Measurements from ENCODE around the gene JMJD1C.
A peak's percentile ranks its signal among the peaks of the same experiment; 100 is the strongest.

Gene JMJD1C

GRCh38 chr10:63439607-63440006, 26.2 kb downstream of the JMJD1C start:
- Histone ChIP-seq H3K27ac (ENCODE audit: extremely low read depth, low read depth, low read length) (no peak overlapping the region), H3K4me1 (ENCODE audit: control insufficient read depth, insufficient read depth, low read length) (peaks cover 30% of the 10 kb centered on the region), H3K36me3 (ENCODE audit: control insufficient read depth in 2 of 2, insufficient read depth in 1 of 2, low read length in 2 of 2) (no peaks in the 10 kb centered on the region), H3K4me3 (ENCODE audit: low read depth, low read length) (no peak overlapping the region), H3K9me3 (ENCODE audit: control insufficient read depth, insufficient read depth, low read depth, low read length) (no peaks in the 10 kb centered on the region)
- ChIA-PET CTCF (no interaction called here), POLR2A (interaction anchor here (0.8 kb wide), 1 partner anchor 191 kb away, joined by 3 read pairs; no protein-coding TSS in a partner anchor)
- TF ChIP-seq, protein P1, sequence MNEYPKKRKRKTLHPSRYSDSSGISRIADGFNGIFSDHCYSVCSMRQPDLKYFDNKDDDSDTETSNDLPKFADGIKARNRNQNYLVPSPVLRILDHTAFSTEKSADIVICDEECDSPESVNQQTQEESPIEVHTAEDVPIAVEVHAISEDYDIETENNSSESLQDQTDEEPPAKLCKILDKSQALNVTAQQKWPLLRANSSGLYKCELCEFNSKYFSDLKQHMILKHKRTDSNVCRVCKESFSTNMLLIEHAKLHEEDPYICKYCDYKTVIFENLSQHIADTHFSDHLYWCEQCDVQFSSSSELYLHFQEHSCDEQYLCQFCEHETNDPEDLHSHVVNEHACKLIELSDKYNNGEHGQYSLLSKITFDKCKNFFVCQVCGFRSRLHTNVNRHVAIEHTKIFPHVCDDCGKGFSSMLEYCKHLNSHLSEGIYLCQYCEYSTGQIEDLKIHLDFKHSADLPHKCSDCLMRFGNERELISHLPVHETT (tag by site-specific recombination; IDR thresholded peaks at IDR 0.05) = no peak
- TF ChIP-seq TSHZ1 (tag by site-specific recombination; IDR thresholded peaks at IDR 0.05; ENCODE audit: borderline replicate concordance) (no peak), GLIS2 (tag by site-specific recombination; IDR thresholded peaks at IDR 0.05) (no peak), PRDM6 (tag by site-specific recombination; IDR thresholded peaks at IDR 0.05) (peak; percentile 65; the same call in 1 of the 2 replicates), ZNF843 (tag by site-specific recombination; IDR thresholded peaks at IDR 0.05) (0 out of 2 replicates have a peak, but pooled peaks have one; percentile 39), SCRT1 (tag by site-specific recombination; IDR thresholded peaks at IDR 0.05; ENCODE audit: borderline replicate concordance) (no peak), ZNF585B (tag by site-specific recombination; IDR thresholded peaks at IDR 0.05) (no peak), ZFP37 (tag by site-specific recombination; IDR thresholded peaks at IDR 0.05) (no peak), ZNF626 (tag by site-specific recombination; IDR thresholded peaks at IDR 0.05) (no peak), ZNF16 (tag by site-specific recombination; IDR thresholded peaks at IDR 0.05; ENCODE audit: low read depth) (no peak), ZNF561 (tag by site-specific recombination; IDR thresholded peaks at IDR 0.05; ENCODE audit: borderline replicate concordance) (no peak), ZNF394 (tag by site-specific recombination; IDR thresholded peaks at IDR 0.05; ENCODE audit: borderline replicate concordance) (no peak), MZF1 (tag by site-specific recombination; IDR thresholded peaks at IDR 0.05; ENCODE audit: borderline replicate concordance) (no peak), ZSCAN30 (tag by site-specific recombination; IDR thresholded peaks at IDR 0.05) (no peak), ZEB2 (tag by site-specific recombination; IDR thresholded peaks at IDR 0.05) (peak; percentile 33; the same call in 1 of the 2 replicates), ZNF629 (tag by site-specific recombination; IDR thresholded peaks at IDR 0.05) (peak; percentile 31; the same call in 1 of the 2 replicates), ZNF26 (tag by site-specific recombination; IDR thresholded peaks at IDR 0.05) (no peak), ZNF274 (IDR thresholded peaks at IDR 0.05; ENCODE audit: low read length) (no peak), ZNF274 (tag by site-specific recombination; IDR thresholded peaks at IDR 0.05; ENCODE audit: borderline replicate concordance) (no peak), ZBTB1 (tag by site-specific recombination; IDR thresholded peaks at IDR 0.05) (no peak), ZNF24 (tag by site-specific recombination; IDR thresholded peaks at IDR 0.05) (no peak), ZNF701 (tag by site-specific recombination; IDR thresholded peaks at IDR 0.05) (no peak), ZNF37A (tag by site-specific recombination; IDR thresholded peaks at IDR 0.05) (no peak), ZNF791 (tag by site-specific recombination; IDR thresholded peaks at IDR 0.05) (no peak), KLF10 (tag by site-specific recombination; IDR thresholded peaks at IDR 0.05) (no peak), GFI1B (tag by site-specific recombination; IDR thresholded peaks at IDR 0.05) (no peak), ZXDB (tag by site-specific recombination; IDR thresholded peaks at IDR 0.05) (peak; percentile 48; the same call in 1 of the 2 replicates), ZNF529 (tag by site-specific recombination; IDR thresholded peaks at IDR 0.05; ENCODE audit: insufficient replicate concordance) (no peak), ZNF785 (tag by site-specific recombination; IDR thresholded peaks at IDR 0.05) (no peak), ZNF48 (tag by site-specific recombination; IDR thresholded peaks at IDR 0.05) (no peak)
- TF ChIP-seq, protein P2, sequence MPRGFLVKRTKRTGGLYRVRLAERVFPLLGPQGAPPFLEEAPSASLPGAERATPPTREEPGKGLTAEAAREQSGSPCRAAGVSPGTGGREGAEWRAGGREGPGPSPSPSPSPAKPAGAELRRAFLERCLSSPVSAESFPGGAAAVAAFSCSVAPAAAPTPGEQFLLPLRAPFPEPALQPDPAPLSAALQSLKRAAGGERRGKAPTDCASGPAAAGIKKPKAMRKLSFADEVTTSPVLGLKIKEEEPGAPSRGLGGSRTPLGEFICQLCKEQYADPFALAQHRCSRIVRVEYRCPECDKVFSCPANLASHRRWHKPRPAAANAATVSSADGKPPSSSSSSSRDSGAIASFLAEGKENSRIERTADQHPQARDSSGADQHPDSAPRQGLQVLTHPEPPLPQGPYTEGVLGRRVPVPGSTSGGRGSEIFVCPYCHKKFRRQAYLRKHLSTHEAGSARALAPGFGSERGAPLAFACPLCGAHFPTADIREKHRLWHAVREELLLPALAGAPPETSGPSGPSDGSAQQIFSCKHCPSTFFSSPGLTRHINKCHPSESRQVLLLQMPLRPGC (tag by site-specific recombination; IDR thresholded peaks at IDR 0.05) = no peak

Measured in HEK293 (cell line).